Natural killer cell (primary cell): ENCODE measurements around the gene GALNT2. TPM values are rescaled to one million over a fixed set of nuclear protein-coding genes. Genes with fewer than 3 reads are reported as not detected.

ENCODE experiments used
- ATAC-seq, 3 donors: fragments of 150-1000 bp in 2 of 3; fragments of 200-7000 bp in 1 of 3; cut with Tn5 transposase; 1 replicate in 1 of 3; 2 replicates in 2 of 3; pipeline ENCODE4 v1.10.0; 2021; ENCODE audit warnings: mild to moderate bottlenecking in 2 of 3, moderate library complexity in 2 of 3
- DNase-seq, 2 donors: peaks; one replicate each; pipeline versions ENCODE4 v3.0.0 to v3.0.0-alpha.2; 2013 to 2021; ENCODE audit warnings: mixed read lengths in 1 of 2
- H3K27ac ChIP-seq: one replicate; pipeline ENCODE4 v1.5.1; 2013; ENCODE audit warnings: mild to moderate bottlenecking, low read length
- H3K27me3 ChIP-seq: one replicate; pipeline ENCODE4 v1.6.1; 2013; ENCODE audit warnings: low read length; ENCODE audit not compliant: control insufficient read depth, insufficient read depth
- H3K36me3 ChIP-seq: one replicate; pipeline ENCODE4 v1.6.1; 2013; ENCODE audit warnings: low read length; ENCODE audit not compliant: control insufficient read depth, insufficient read depth
- H3K4me1 ChIP-seq: one replicate; pipeline ENCODE4 v1.6.1; 2013; ENCODE audit warnings: low read length; ENCODE audit not compliant: control insufficient read depth, insufficient read depth
- H3K4me3 ChIP-seq: one replicate; pipeline ENCODE4 v1.5.1; 2013; ENCODE audit warnings: low read length
- H3K9me3 ChIP-seq: one replicate; pipeline ENCODE4 v1.6.1; 2013; ENCODE audit warnings: low read length; ENCODE audit not compliant: control insufficient read depth, insufficient read depth
- H3K27ac Mint-ChIP-seq, 2 donors: one replicate each; pipeline ENCODE4 v1.8.0; 2022; ENCODE audit warnings: mild to moderate bottlenecking in 2 of 2, mixed read lengths in 2 of 2, moderate library complexity in 1 of 2
- H3K27me3 Mint-ChIP-seq, 2 donors: one replicate each; pipeline ENCODE4 v1.8.0; 2022; ENCODE audit warnings: low read depth in 2 of 2, mixed read lengths in 2 of 2
- H3K36me3 Mint-ChIP-seq: one replicate; pipeline ENCODE4 v1.8.0; 2022; ENCODE audit warnings: mixed read lengths
- H3K4me1 Mint-ChIP-seq, 2 donors: one replicate each; pipeline ENCODE4 v1.8.0; 2022; ENCODE audit warnings: mixed read lengths in 2 of 2
- H3K4me3 Mint-ChIP-seq: one replicate; pipeline ENCODE4 v1.8.0; 2022; ENCODE audit warnings: mild to moderate bottlenecking, moderate library complexity, mixed read lengths
- H3K9me3 Mint-ChIP-seq, 2 donors: one replicate each; pipeline ENCODE4 v1.8.0; 2022; ENCODE audit warnings: mixed read lengths in 2 of 2
- WGBS: methylation state at CpG from one replicate; pipeline ENCODE4 v1.1.7; 2013; ENCODE audit warnings: missing lambda C conversion rate; ENCODE audit not compliant: insufficient coverage; 5-methylcytosine and 5-hydroxymethylcytosine counted together
- intact Hi-C: fragments of 100-400 bp; cut with micrococcal nuclease; formaldehyde crosslinking; loops from one replicate; pipeline ENCODE4 v1.14.2; 2022
- total RNA-seq, 4 donors: library from RNA; stranded (reverse); fragments of 120-200 nt in 1 of 4; gene quantifications; one replicate each; pipeline versions ENCODE4 v1.2.3 to v1.2.4, GENCODE V29; 2013 to 2022
- TF ChIP-seq, protein P1 (sequence below): fragments of 200-600 bp; IDR thresholded peaks from one replicate; pipeline ENCODE4 v1.8.0; 2022; ENCODE audit warnings: antibody characterized with exemption

Gene GALNT2
- total RNA-seq, 3 donors from 2014 or later (not counting 1 experiment from before 2014, with no cell fraction given), result 31.2 to 53.6 (median 47.3) TPM

DNA sequence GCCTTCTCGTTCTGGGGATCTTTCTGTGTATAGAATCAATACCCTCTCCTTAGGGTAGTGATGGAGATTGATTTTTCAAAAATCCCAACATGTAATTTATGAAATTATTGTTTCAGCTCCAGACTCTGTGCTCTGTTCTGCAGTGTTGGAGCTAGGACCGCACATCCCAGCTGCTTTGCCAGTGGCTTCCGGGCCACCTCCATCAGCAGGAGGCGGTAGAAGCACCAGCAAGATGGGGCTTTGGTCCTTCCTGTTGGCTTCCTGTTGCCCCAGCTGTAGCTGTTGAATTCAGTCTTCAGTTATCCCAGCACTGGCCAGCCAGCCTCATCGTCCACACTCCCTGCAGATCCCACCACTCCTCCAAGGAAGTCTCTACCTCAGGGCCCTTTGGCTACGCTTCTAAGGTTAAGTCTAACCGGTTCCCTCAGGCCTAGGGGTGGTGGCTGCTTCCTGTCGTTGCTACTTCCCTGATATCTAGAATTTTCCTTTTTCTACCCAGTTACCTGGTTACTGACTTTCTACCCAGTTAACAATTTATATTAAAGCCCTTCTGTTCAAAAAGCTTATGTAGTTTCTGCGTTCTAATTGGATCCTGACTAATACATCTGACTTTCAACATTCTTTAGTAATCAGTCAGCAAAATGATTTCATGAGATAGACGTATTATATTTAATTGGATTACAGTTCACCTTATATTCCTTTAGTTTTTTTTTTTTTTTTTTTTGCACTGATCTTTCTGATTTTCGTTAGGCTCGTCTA lies 24.6 kb downstream of the GALNT2 start:
- no peaks in the 10 kb centered on the region for H3K27me3 ChIP-seq
- no peak overlapping the region for H3K27ac Mint-ChIP-seq
- no peak overlapping the region for H3K27ac ChIP-seq
- DNase-seq (no peak), ATAC-seq (no peak)
- TF ChIP-seq, protein P1, sequence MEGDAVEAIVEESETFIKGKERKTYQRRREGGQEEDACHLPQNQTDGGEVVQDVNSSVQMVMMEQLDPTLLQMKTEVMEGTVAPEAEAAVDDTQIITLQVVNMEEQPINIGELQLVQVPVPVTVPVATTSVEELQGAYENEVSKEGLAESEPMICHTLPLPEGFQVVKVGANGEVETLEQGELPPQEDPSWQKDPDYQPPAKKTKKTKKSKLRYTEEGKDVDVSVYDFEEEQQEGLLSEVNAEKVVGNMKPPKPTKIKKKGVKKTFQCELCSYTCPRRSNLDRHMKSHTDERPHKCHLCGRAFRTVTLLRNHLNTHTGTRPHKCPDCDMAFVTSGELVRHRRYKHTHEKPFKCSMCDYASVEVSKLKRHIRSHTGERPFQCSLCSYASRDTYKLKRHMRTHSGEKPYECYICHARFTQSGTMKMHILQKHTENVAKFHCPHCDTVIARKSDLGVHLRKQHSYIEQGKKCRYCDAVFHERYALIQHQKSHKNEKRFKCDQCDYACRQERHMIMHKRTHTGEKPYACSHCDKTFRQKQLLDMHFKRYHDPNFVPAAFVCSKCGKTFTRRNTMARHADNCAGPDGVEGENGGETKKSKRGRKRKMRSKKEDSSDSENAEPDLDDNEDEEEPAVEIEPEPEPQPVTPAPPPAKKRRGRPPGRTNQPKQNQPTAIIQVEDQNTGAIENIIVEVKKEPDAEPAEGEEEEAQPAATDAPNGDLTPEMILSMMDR, result no peak
- H3K36me3 Mint-ChIP-seq, result no peaks in the 10 kb centered on the region
- no peak overlapping the region for H3K4me3 ChIP-seq
- no peaks in the 10 kb centered on the region for H3K9me3 Mint-ChIP-seq
- intact Hi-C loops, result no loop called here
- H3K4me3 Mint-ChIP-seq, result no peak overlapping the region
- H3K9me3 ChIP-seq, result no peaks in the 10 kb centered on the region
- H3K36me3 ChIP-seq, result no peaks in the 10 kb centered on the region
- H3K4me1 ChIP-seq, result no peaks in the 10 kb centered on the region
- no peaks in the 10 kb centered on the region for H3K27me3 Mint-ChIP-seq
- H3K4me1 Mint-ChIP-seq, result peaks cover 41 to 42% of the 10 kb centered on the region in 2 donors
- 98% methylated on average over 7 of the region's 12 CpGs for WGBS

DNA sequence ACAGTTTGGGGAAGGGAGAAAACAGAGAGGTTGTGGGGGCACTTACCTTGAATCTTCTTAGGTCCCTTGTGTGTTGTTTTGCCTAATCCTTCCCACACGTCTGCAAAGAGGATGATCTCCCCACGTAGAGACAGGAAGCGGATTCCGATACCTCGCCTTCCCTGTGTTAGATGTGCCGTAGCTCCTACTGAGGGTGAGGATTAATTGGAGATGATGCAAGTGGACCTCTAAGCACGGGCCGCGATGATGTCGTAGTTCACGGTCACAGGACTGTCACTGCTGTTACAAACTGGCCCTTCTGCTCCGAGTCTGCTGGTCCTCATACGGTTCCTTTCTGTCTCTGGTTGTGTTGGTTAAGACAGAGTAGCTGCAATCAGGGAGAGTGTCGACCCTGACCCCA lies 27.7 kb downstream of the GALNT2 start:
- H3K4me1 Mint-ChIP-seq, result peaks cover 35 to 37% of the 10 kb centered on the region in 2 donors

DNA sequence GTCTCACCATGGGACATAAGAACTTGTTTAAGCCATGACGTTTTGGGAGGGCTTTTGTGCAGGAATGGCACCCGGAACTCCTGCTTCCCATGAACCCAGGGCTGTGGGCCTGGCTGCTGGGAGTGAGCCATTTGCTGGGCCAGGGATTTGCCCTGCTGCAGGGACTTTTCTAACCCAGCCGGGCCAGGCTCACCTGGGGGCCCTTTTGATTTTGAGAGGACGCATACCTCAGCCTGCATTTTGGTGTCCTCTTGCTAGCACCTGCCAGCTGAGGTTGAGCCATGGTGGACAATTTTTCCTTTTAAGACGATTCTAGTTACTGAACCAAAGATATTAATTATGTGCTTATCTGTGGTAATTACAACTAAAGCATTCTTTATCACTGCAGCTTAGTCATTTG lies 28.9 kb downstream of the GALNT2 start:
- H3K27ac Mint-ChIP-seq, result no peak overlapping the region
- 93% methylated on average over 4 of the region's 5 CpGs for WGBS

More for the DNA sequence above, 27.7 kb downstream of the GALNT2 start:
- Histone ChIP-seq H3K27ac (no peak overlapping the region), H3K27me3 (no peaks in the 10 kb centered on the region), H3K4me1 (no peaks in the 10 kb centered on the region), H3K4me3 (no peak overlapping the region), H3K36me3 (no peaks in the 10 kb centered on the region), H3K9me3 (no peaks in the 10 kb centered on the region)
- WGBS, result 98% methylated on average over 14 of the region's 14 CpGs
- H3K9me3 Mint-ChIP-seq, result no peaks in the 10 kb centered on the region
- ATAC-seq, result no peak
- no peak for DNase-seq
- intact Hi-C loops, result no loop called here
- no peak overlapping the region for H3K4me3 Mint-ChIP-seq
- no peaks in the 10 kb centered on the region for H3K27me3 Mint-ChIP-seq
- TF ChIP-seq, protein P1, result no peak
- no peak overlapping the region for H3K27ac Mint-ChIP-seq
- no peaks in the 10 kb centered on the region for H3K36me3 Mint-ChIP-seq

More for the DNA sequence above, 28.9 kb downstream of the GALNT2 start:
- TF ChIP-seq, protein P1, result no peak
- no peak overlapping the region for H3K4me3 ChIP-seq
- no peaks in the 10 kb centered on the region for H3K27me3 ChIP-seq
- intact Hi-C loops, result no loop called here
- no peaks in the 10 kb centered on the region for H3K36me3 ChIP-seq
- no peaks in the 10 kb centered on the region for H3K4me1 ChIP-seq
- Mint-ChIP-seq H3K4me1 (peaks cover 27 to 37% of the 10 kb centered on the region in 2 donors), H3K36me3 (no peaks in the 10 kb centered on the region), H3K27me3 (no peaks in the 10 kb centered on the region), H3K9me3 (no peaks in the 10 kb centered on the region), H3K4me3 (no peak overlapping the region)
- no peaks in the 10 kb centered on the region for H3K9me3 ChIP-seq
- H3K27ac ChIP-seq, result no peak overlapping the region
- ATAC-seq, result no peak
- DNase-seq, result no peak
